Suprapubic skin (tissue), 3 donors: ENCODE results near the gene SEPTIN3.

Experiments used
- POLR2A ChIP-seq, 2 donors: fragments of 450-650 bp; IDR thresholded peaks; one replicate each; pipeline ENCODE4 v1.6.1; 2017; ENCODE audit warnings: antibody characterized with exemption in 2 of 2, mild to moderate bottlenecking in 2 of 2, moderate library complexity in 2 of 2
- TF ChIP-seq, protein P1 (sequence below), 2 donors: fragments of 200-600 bp in 1 of 2; fragments of 450-650 bp in 1 of 2; sonication (generic) in 1 of 2; IDR thresholded peaks; one replicate each; pipeline ENCODE4 v1.5.1; 2016 to 2019; ENCODE audit warnings: antibody characterized with exemption in 2 of 2, mild to moderate bottlenecking in 1 of 2, moderate library complexity in 1 of 2

DNA sequence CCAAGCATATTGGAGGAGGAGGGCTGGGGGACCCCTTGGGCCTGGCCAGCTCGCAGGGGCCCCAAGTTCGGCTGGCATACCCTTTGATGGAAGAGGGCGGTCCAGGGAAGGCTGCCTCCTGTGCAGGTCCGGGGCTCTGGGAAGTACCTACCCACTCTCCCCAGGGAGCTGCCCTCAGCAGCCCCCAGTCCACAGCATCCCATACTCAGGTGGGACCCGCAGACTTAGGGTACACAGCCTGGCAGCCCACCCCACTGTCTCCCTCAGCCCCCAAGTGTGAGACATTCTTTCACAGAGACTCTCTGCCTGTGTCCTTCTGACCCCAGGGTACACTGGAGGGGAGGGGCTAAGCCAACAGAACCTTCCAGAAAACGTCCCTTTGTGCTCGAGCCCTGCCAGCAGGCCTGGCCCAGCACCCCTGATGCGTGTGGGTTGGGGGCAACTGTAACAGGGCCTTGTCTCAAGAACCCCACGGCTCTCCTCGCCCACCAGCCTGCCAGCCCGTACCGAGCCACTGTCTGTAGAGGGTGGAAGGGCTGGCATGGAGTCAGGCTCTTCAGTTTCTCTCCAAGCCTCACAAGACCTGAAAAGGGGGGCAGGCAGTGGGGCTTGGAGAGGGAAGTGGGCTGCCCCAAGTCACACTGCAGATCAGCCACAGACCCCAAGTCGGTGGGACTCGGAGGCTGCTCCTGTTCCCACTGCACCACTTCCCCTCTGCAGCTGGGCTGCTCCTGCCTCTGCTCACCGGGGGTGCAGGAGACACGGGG, 35.6 kb upstream of the SEPTIN3 start:
- TF ChIP-seq, protein P1, sequence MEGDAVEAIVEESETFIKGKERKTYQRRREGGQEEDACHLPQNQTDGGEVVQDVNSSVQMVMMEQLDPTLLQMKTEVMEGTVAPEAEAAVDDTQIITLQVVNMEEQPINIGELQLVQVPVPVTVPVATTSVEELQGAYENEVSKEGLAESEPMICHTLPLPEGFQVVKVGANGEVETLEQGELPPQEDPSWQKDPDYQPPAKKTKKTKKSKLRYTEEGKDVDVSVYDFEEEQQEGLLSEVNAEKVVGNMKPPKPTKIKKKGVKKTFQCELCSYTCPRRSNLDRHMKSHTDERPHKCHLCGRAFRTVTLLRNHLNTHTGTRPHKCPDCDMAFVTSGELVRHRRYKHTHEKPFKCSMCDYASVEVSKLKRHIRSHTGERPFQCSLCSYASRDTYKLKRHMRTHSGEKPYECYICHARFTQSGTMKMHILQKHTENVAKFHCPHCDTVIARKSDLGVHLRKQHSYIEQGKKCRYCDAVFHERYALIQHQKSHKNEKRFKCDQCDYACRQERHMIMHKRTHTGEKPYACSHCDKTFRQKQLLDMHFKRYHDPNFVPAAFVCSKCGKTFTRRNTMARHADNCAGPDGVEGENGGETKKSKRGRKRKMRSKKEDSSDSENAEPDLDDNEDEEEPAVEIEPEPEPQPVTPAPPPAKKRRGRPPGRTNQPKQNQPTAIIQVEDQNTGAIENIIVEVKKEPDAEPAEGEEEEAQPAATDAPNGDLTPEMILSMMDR (IDR thresholded peaks at IDR 0.05): no peak
- TF ChIP-seq POLR2A (IDR thresholded peaks at IDR 0.05): no peak
